Measurements from ENCODE around the gene CFAP299. TPM values are rescaled to one million over a fixed set of nuclear protein-coding genes. Genes with fewer than 3 reads are reported as not detected.

The CFAP299 gene
- polyA plus RNA-seq, 2 of the 4 experiments (the other 2 are of a cell fraction), result not detected

GRCh38 chr4:80385397-80386280, 50.1 kb downstream of the CFAP299 start:
- FAIRE-seq (no peak), DNase-seq (ENCODE audit: low read depth in 1 of 2, low spot score in 1 of 2) (no peak), ATAC-seq (no peak)
- POLR2A ChIA-PET, result no interaction called here
- Histone ChIP-seq H3K4me2 (no peak overlapping the region), H3K9me3 (no peaks in the 10 kb centered on the region), H3K4me3 (no peak overlapping the region), H3K27ac (no peak overlapping the region), H3K4me1 (no peaks in the 10 kb centered on the region)
- no peak for TF ChIP-seq ESRRA (IDR thresholded peaks at IDR 0.05; ENCODE audit: borderline replicate concordance, low read length)
- WGBS (ENCODE audit: missing lambda C conversion rate), result 66% methylated on average over 7 of the region's 25 CpGs
- CTCF ChIA-PET, result no interaction called here

- POLR2A ChIA-PET, result no interaction called here
- WGBS (ENCODE audit: missing lambda C conversion rate), result 88% methylated on average over 31 of the region's 42 CpGs
Observed at GRCh38 chr4:80386281-80386886, 50.9 kb downstream of the CFAP299 start.

More at GRCh38 chr4:80386281-80386886, 50.9 kb downstream of the CFAP299 start:
- CTCF ChIA-PET, result no interaction called here
- no peaks in the 10 kb centered on the region for H3K9me3 ChIP-seq
- TF ChIP-seq ZFP36 (IDR thresholded peaks at IDR 0.05; ENCODE audit: borderline replicate concordance, partially characterized antibody), result no peak
- TF ChIP-seq FOSL2 (IDR thresholded peaks at IDR 0.05), result no peak
- no peak for TF ChIP-seq FOSL2 (CRISPR knock-in tag; IDR thresholded peaks at IDR 0.05)
- no peak for TF ChIP-seq FOXS1 (CRISPR knock-in tag; IDR thresholded peaks at IDR 0.05)
- no peak for TF ChIP-seq CEBPB (IDR thresholded peaks at IDR 0.05)
- no peak for TF ChIP-seq RNF2 (IDR thresholded peaks at IDR 0.05; ENCODE audit: borderline replicate concordance, low read depth)
- no peak for TF ChIP-seq ESRRA (IDR thresholded peaks at IDR 0.05; ENCODE audit: borderline replicate concordance, low read length)
- TF ChIP-seq, protein P1, sequence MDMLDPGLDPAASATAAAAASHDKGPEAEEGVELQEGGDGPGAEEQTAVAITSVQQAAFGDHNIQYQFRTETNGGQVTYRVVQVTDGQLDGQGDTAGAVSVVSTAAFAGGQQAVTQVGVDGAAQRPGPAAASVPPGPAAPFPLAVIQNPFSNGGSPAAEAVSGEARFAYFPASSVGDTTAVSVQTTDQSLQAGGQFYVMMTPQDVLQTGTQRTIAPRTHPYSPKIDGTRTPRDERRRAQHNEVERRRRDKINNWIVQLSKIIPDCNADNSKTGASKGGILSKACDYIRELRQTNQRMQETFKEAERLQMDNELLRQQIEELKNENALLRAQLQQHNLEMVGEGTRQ (IDR thresholded peaks at IDR 0.05), result no peak
- no peak for TF ChIP-seq RCOR1 (IDR thresholded peaks at IDR 0.05; ENCODE audit: low read depth, low read length)
- no peak for TF ChIP-seq ZSCAN20 (CRISPR knock-in tag; IDR thresholded peaks at IDR 0.05)
- TF ChIP-seq EHF (CRISPR knock-in tag; IDR thresholded peaks at IDR 0.05), result no peak
- TF ChIP-seq, protein P2, sequence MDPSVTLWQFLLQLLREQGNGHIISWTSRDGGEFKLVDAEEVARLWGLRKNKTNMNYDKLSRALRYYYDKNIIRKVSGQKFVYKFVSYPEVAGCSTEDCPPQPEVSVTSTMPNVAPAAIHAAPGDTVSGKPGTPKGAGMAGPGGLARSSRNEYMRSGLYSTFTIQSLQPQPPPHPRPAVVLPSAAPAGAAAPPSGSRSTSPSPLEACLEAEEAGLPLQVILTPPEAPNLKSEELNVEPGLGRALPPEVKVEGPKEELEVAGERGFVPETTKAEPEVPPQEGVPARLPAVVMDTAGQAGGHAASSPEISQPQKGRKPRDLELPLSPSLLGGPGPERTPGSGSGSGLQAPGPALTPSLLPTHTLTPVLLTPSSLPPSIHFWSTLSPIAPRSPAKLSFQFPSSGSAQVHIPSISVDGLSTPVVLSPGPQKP (IDR thresholded peaks at IDR 0.05; ENCODE audit: low read depth, low read length), result no peak
- TF ChIP-seq RARB (CRISPR knock-in tag; IDR thresholded peaks at IDR 0.05), result no peak
- TF ChIP-seq MAZ (IDR thresholded peaks at IDR 0.05; ENCODE audit: borderline replicate concordance, low read depth, low read length), result no peak
- no peak for TF ChIP-seq FOSB (CRISPR knock-in tag; IDR thresholded peaks at IDR 0.05)
- TF ChIP-seq, protein P3, sequence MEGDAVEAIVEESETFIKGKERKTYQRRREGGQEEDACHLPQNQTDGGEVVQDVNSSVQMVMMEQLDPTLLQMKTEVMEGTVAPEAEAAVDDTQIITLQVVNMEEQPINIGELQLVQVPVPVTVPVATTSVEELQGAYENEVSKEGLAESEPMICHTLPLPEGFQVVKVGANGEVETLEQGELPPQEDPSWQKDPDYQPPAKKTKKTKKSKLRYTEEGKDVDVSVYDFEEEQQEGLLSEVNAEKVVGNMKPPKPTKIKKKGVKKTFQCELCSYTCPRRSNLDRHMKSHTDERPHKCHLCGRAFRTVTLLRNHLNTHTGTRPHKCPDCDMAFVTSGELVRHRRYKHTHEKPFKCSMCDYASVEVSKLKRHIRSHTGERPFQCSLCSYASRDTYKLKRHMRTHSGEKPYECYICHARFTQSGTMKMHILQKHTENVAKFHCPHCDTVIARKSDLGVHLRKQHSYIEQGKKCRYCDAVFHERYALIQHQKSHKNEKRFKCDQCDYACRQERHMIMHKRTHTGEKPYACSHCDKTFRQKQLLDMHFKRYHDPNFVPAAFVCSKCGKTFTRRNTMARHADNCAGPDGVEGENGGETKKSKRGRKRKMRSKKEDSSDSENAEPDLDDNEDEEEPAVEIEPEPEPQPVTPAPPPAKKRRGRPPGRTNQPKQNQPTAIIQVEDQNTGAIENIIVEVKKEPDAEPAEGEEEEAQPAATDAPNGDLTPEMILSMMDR (IDR thresholded peaks at IDR 0.05), result no peak
- no peak for TF ChIP-seq CBX8 (IDR thresholded peaks at IDR 0.05)
- TF ChIP-seq NPAS2 (CRISPR knock-in tag; IDR thresholded peaks at IDR 0.05; ENCODE audit: borderline replicate concordance), result no peak
- TF ChIP-seq, protein P4, sequence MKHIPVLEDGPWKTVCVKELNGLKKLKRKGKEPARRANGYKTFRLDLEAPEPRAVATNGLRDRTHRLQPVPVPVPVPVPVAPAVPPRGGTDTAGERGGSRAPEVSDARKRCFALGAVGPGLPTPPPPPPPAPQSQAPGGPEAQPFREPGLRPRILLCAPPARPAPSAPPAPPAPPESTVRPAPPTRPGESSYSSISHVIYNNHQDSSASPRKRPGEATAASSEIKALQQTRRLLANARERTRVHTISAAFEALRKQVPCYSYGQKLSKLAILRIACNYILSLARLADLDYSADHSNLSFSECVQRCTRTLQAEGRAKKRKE (CRISPR knock-in tag; IDR thresholded peaks at IDR 0.05; ENCODE audit: low read depth), result no peak
- no peak for DNase-seq (ENCODE audit: low read depth in 1 of 2, low spot score in 1 of 2)
- H3K4me3 ChIP-seq, result no peak overlapping the region
- H3K27ac ChIP-seq, result no peak overlapping the region
- no peak overlapping the region for H3K4me2 ChIP-seq
- FAIRE-seq, result no peak
- H3K4me1 ChIP-seq, result no peaks in the 10 kb centered on the region
- no peak for ATAC-seq

Measured in A549 (cell line).